GM12874 (cell line): ENCODE data around the gene PDIA5.

Experiments used
- CTCF ChIP-seq: IDR thresholded peaks from 2 replicates; pipeline ENCODE4 v1.5.1; 2011; ENCODE audit warnings: low read depth, mild to moderate bottlenecking, control low read depth, low read length, moderate library complexity; ENCODE audit not compliant: insufficient read depth

Gene PDIA5

DNA sequence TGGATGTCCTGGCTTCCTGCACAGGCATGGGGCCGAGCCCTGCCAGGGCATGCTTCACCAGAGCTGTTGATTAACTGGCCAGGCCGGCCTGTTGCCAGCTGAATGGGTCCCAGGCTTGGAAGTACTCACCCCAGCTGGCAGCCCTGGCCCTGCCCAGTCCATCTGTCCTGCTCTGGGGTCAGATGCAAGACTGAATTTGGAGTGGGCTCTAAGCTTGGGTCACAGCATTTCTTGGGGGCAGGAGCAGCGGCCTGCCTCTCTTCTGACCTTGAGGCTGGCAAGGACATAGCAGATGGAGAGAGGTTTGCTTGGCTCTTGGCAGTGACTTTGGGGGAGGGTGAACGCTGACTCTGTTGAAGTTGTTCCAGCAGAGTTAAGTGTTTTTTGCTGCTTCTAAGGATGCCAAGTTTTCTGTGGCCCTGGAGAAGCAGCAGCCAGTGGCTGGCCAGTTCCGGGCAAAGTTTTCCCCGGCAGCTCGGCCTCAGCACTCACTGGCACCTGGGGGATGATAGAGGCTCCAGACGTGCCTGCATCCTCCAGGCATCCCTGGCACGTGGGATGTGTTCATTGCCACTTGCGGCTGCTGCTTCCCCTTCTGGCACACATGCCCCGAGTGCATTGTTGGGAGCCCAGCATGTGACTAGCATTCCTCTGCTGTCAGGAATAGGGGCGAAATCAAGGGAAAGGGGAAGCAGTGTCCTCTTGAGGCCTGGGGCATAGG is 22.9 kb downstream of the PDIA5 start:
- TF ChIP-seq CTCF = no peak

GRCh38 chr3:123090728-123091531 is 24.1 kb downstream of the PDIA5 start:
- TF ChIP-seq CTCF = no peak

- no peak for TF ChIP-seq CTCF
These were observed 25.4 kb downstream of the PDIA5 start for GRCh38 chr3:123092243-123092642.

GRCh38 chr3:123093696-123094095 is 26.9 kb downstream of the PDIA5 start:
- TF ChIP-seq CTCF = no peak

DNA sequence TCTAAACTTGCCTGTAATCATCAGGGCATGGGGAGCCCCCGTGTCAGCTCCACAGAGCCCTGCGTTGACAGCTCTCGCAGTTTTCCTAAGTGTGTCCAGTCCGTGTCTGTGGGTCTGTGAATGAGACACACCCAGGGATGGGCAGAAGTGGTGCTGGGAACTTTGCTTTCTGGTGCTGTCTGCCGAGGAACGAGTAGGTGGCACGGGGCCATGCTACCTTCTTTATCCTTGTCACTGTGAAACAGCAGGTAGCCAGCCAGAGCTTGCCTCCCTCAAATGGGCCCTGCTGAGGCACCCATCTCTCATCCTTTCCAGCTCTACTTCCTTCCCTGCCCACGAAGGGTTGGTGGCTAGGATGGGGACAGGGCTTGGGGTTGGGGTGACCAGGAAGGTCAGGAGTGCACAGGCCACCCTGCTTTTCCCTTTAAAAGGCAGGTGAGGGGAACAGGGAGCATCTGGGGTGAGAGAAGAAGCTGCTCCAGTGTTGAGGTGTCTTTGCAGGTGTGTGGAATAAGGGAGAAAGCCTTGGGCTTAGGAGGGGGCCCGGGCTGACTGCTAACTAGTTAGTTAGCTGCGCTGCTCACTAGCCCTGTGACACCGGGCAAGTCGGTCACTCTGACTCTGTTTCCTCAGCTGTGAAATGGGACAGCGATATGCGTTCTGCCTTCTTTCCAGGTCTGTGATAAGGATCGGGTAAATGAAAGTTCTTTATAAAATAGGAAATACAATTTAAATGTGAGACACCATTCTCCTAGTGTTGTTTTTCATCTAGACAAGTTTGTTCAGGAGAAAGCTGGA is 27.9 kb downstream of the PDIA5 start:
- TF ChIP-seq CTCF = no peak

- no peak for TF ChIP-seq CTCF
These were observed 29.3 kb downstream of the PDIA5 start for GRCh38 chr3:123096126-123096525.

- no peak for TF ChIP-seq CTCF
These were observed 29.9 kb downstream of the PDIA5 start for GRCh38 chr3:123096731-123097130.
